Effector CD4-positive, alpha-beta T cell (primary cell): ENCODE results near the gene PLEKHF1.
A peak's percentile ranks its signal among the peaks of the same experiment; 100 is the strongest.

ENCODE experiments used
- DNase-seq: peaks from one replicate; pipeline ENCODE4 v3.0.0-alpha.2; 2020

The PLEKHF1 gene

GRCh38 chr19:29680447-29680846, 15.2 kb downstream of the PLEKHF1 start:
- peak; percentile 67 for DNase-seq

DNA sequence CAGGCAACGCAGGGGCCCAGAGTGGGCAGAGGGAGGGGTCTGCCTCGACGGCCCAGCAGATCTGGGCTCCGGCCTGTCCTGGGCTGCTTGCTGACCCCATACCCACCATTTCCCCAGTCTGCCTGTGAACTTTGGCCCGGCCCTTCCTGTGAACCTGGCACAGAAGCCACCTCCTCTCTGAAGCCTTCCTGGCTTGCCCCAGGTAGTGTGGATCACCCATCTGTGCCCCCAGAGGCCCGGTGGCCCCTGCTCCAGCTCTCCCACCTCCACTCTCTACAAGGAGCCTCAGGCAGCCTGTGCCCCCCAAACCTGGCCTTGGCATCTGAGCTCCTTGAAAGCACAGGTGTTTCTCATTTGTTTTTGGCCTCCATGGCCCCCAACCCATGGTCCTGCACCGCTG, 15.7 kb downstream of the PLEKHF1 start:
- DNase-seq, result no peak

- no peak for DNase-seq
Observed at GRCh38 chr19:29681422-29682235, 16.4 kb downstream of the PLEKHF1 start.

GRCh38 chr19:29682236-29682895, 17.1 kb downstream of the PLEKHF1 start:
- no peak for DNase-seq

DNA sequence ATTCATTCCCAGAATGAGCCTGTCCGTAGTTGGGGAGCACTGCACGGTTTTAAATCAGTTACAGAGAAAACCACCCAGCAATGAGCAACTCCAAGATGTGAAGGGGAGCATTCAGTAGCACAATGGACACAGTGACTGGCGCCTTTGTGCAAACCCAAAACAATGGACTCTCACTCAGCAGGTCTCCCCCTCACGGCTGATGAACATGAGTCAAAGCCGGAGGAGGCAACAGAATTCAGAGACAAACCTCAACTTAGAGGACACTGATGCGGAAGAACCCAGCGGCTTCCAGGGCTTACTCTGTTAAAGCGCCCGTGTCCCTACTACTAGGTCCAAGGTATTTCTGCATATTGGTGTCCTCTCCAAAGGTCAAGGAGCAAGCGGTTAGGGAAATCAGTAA, 17.7 kb downstream of the PLEKHF1 start:
- DNase-seq, result no peak

- no peak for DNase-seq
Observed at GRCh38 chr19:29685326-29685725, 20.1 kb downstream of the PLEKHF1 start.

GRCh38 chr19:29686285-29686805, 21.1 kb downstream of the PLEKHF1 start:
- no peak for DNase-seq

GRCh38 chr19:29687244-29687896, 22.1 kb downstream of the PLEKHF1 start:
- DNase-seq, result no peak

GRCh38 chr19:29687897-29688728, 22.9 kb downstream of the PLEKHF1 start:
- DNase-seq, result no peak

DNA sequence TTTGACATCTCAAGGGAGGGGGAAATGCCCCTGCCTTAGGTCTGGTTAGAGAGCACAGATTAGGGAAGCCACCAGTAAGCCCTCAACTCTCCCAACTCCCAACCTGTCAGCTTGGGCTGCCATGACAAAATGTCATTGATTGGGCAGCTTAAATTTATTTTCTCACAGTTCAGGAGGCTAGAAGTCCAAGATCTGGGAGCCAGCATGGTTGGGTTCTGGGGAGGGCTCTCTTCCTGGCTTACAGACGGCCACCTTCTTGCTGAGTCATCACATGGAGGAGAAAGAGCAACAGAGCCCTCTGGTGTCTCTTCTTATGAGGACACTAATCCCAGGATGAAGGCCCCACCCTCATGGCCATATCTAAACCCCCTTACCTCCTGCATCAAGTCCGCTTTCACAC, 25.6 kb downstream of the PLEKHF1 start:
- peak; percentile 46 for DNase-seq

DNA sequence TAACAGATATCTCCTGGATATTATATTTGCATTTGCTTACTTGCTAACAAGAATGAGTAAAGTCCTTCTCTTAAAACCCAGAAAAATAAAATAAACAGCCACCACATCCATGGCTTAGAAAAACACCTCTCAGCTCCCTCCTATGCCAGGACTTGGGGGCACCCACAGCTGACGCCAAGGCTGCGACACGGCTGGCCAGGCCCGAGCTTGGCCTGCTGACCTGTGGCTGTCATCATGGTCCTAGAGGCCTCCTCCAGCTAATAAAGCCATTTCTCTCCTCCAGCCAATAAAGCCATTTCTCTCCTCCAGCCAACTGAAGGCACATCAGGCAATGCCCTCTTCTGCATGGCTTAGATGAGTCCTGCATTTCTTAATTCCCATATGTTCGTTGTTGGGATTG, 28.9 kb downstream of the PLEKHF1 start:
- no peak for DNase-seq

GRCh38 chr19:29694669-29695627, 29.7 kb downstream of the PLEKHF1 start:
- peak; percentile 76 for DNase-seq

DNA sequence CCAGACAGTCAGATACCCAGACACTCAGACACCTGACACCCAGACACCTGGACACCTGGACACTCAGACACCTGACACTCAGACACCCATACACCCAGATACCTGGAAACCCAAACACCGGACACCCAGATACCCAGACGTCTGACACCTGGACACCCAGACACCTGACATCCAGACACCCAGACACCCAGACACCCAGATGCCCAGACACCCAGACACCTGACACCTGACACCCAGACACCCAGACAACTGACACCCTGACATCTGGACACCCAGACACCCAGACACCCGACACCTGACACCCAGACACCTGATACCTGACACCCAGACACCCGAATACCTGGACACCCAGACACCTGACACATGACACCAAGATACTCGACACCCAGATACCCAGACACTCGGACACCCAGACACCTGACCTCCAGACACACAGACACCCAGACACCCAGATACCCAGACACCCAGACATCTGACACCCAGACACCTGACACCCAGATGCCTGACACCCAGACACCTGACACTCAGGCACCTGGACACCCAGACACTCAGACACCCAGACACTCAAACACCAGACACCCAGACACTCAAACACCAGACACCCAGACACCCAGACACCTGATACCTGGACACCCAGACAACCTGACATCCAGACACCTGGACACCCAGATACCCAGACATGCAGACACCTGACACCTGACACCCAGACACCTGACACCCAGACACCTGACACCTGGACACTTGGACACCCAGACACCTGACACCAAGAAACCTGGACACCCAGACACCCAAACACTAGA, 30.7 kb downstream of the PLEKHF1 start:
- no peak for DNase-seq

- no peak for DNase-seq
Observed at GRCh38 chr19:29696565-29696846, 31.2 kb downstream of the PLEKHF1 start.

DNA sequence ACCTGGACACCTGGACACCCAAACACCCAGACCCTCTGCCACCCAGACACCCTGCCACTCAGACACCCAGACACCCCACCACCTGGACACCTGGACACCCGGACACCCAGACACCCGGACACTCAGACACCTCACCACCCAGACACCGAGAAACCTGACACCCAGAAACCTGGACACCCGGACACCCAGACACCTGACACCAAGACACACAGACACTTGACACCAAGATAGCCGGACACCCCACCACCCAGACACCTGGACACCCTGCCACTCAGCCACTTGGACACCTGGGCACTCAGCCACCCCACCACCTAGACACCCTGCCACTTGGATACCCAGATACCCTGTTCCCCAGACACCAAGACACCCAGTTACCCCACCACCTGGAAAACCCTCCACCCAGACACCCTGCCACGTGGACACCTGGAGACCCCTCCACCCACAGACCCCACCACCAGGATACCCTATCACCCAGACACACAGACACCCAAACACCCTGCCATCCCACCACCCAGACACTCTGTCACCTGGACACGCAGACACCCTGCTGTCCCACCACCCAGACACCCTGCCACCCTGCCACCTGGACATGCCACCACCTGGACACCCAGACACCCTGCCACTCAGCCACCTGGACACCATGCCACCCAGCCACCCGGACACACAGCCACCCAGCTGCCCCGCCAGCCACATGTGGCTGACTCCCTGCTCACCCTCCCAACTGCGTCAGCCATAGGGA, 32.4 kb downstream of the PLEKHF1 start:
- DNase-seq, result no peak

DNA sequence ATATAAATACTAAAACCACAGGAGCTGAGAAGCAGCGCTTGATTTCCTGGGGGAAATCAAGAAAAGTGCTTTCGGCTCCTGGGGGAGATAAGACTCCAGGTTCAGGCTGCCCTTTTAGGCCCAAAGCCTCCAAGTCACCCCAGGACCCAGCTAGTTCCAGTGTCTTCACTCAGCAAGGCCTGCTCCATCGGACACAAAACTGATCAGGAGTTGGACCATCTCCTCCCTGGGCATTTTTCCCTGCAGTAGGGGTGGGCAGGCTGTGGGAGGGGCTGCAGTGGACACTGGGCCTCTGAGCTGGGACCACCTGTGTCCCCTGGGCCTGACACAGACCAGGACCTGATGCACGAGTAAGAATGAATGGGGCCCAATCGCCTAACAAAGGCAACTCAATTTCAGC, 34.6 kb downstream of the PLEKHF1 start:
- no peak for DNase-seq

GRCh38 chr19:29700498-29700897, 35.2 kb downstream of the PLEKHF1 start:
- DNase-seq, result no peak

GRCh38 chr19:29702161-29702962, 37.1 kb downstream of the PLEKHF1 start:
- DNase-seq, result no peak

- DNase-seq, result no peak
Observed at GRCh38 chr19:29702963-29703320, 37.7 kb downstream of the PLEKHF1 start.
